GM18517 (cell line): ENCODE results near the gene SLC9A1.

Source experiments
- ATAC-seq: cut with Tn5 transposase; IDR thresholded peaks from one replicate; pipeline ENCODE4 v1.9.1; 2021; ENCODE audit warnings: mild to moderate bottlenecking, moderate library complexity; ENCODE audit not compliant: unreplicated experiment

Gene SLC9A1

GRCh38 chr1:27108588-27108987, 46.3 kb downstream of the SLC9A1 start:
- ATAC-seq: no peak

GRCh38 chr1:27106561-27107323, 48.2 kb downstream of the SLC9A1 start:
- ATAC-seq: no peak

- ATAC-seq: no peak
These were observed 49.9 kb downstream of the SLC9A1 start for GRCh38 chr1:27105018-27105417.

DNA sequence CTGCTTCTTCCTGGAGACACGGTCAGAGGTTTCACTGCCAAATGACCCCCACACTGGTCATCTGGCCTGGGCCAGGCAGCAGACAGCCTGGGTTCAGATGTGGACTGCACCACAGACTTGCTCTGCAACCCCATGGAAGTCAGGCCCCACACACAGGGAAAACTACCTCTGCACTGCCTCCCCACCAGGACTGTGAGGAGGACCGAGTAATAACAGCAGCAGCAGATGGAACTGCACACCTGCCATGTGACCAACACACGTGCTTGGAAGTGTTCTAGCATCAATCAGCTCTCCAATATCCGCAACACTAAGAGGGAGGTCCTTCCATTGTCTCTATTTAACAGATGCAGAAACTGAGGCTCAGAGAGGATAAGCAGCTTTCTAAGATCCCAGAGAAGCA, 51.4 kb downstream of the SLC9A1 start:
- ATAC-seq: no peak

DNA sequence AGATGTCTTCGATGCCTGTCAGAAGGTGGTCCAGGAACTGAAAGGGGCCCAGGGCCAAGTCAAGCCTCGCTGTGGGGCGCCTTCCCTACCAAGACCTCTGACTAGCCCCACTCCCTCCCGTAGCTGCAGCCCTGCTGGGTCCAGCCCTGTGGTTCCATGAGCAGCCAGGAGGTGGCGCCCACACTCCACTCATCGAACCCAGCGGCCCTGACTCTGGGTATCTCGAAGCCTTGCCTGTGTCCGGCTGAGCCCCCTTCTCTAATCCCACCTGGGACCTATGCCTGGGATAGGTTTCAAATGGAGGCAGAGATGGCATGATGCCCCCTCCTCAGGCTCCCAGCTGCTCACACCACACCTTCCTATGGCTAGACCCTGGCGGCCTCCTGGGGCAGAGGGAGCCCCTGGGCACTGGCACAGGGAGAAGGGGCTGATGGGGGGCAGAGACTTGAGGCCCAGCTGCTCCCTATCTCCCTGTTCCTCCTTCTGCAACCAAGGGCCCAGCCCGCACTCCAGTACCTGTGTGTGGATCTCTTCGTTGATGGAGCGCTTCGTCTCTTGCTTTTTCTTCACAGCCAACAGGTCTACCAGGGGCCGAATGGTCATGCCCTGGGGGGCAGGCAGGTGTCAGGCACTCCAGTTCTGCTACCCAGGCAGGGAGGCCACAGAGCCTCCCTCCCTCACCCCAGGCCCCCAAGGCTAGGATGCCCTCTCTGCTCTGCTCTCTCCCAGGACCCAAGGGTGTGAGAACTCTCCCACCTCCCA, 52.0 kb downstream of the SLC9A1 start:
- no peak for ATAC-seq

GRCh38 chr1:27102134-27102706, 52.7 kb downstream of the SLC9A1 start:
- ATAC-seq: no peak

DNA sequence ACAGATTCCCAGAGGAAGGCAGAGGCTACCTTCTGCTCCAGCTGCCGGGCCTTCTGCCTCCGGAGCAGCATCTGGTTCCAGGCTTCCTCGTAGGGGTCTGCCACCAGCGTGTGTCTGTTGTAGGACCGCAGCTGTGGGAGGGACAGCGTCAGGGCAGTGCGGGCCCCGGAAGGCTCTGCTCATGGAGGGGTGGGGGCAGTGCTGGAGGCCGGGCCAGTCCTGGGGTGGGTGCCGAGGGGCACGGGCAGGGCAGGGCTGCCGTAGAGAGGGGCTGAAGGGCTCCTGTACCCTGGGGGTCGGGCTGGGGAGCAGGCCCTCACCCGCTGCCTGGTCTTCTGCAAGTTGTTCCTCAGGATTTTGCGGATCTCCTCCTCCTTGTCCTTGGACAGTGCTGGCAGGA, 53.2 kb downstream of the SLC9A1 start:
- no peak for ATAC-seq

GRCh38 chr1:27101054-27101491, 53.9 kb downstream of the SLC9A1 start:
- ATAC-seq: no peak

DNA sequence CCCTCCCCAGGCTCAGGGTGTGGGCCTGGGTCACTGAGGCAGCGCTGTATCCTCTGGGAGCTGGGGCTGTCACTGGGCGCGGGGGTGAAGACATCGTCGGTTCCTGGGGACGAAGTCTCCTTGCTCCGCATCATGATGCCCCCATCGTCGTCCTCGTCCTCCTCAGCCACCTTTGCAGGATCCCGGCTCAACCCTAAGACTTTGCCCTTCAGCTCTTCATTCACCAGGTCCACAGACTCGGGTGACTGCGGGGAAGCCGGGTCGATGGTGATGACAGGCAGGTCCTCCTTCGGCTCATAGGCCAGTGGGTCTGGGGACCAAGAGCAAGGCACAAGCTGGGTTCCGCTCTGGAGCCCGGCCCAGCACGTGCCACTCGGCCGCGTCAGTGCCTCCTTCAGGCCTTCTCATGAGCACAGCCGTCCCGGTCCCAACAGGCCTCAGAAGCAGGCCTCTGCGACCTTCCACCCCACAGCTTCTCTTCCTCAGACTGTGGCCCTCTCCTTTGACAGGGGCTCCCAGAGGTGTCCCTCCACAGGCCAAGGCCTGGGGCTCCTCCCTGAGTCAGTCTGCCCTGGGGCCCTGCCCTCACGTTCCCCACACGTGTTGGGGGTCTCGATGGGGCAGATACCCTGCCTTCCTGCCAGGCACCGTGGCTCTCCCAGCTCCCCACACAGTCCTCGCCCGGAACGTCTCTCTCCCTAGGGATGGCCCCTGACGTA, 54.4 kb downstream of the SLC9A1 start:
- no peak for ATAC-seq

GRCh38 chr1:27099587-27100334, 55.2 kb downstream of the SLC9A1 start:
- no peak for ATAC-seq

- no peak for ATAC-seq
These were observed 55.8 kb downstream of the SLC9A1 start for GRCh38 chr1:27099135-27099586.

GRCh38 chr1:27098431-27099134, 56.3 kb downstream of the SLC9A1 start:
- no peak for ATAC-seq

- no peak for ATAC-seq
These were observed 57.4 kb downstream of the SLC9A1 start for GRCh38 chr1:27097484-27097917.

GRCh38 chr1:27095576-27095975, 59.3 kb downstream of the SLC9A1 start:
- ATAC-seq: no peak

DNA sequence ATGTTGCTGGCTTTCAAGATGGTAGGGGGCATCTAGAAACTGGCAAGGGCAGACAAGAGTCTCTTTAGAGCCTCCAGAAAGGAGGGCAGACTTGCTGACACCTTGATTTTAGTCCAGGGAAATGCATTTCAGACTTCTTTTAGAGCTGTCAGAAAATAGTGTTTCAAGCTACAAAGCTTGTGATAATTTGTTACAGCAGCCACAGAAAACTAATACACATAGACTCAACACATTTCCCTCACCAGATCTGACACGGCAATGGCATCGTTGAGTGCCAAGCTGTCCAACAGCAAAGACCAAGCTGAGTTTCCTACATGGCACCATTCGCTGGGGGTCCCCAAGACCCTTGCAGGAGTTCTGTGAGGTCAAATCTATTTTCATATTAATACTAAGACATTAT, 62.0 kb downstream of the SLC9A1 start:
- ATAC-seq: no peak

DNA sequence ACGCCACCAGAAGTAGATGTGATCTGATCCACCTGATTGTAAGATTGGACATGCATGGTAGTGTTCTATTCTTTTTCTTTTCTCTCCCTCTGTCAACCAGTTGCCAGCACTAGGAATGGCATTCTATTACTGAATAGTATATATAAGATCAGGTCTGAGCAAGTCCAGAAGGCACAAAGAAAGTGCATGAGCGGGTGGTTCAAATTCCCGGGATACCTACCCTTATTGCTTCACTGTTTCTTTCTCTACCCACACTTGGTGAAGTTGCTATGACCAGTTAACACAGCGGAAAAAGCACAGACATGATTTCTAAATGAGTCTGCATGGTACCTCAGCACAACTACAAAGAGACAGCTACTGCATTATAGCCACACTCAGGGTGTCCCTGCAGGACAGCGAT, 64.0 kb downstream of the SLC9A1 start:
- ATAC-seq: no peak

GRCh38 chr1:27087371-27088220, 67.3 kb downstream of the SLC9A1 start:
- ATAC-seq: no peak

GRCh38 chr1:27086628-27087027, 68.3 kb downstream of the SLC9A1 start:
- no peak for ATAC-seq

- ATAC-seq: no peak
These were observed 68.9 kb downstream of the SLC9A1 start for GRCh38 chr1:27086026-27086425.
